HEK293 (cell line): ENCODE results near the gene INO80C.

Experiments used
- CTCF ChIP-seq: fragments of 450-650 bp; formaldehyde crosslinking; IDR thresholded peaks from 2 replicates; pipeline ENCODE4 v1.5.1; 2016; ENCODE audit warnings: missing biosample characterization, missing genetic modification characterization
- SALL2 ChIP-seq: fragments of 450-650 bp; formaldehyde crosslinking; IDR thresholded peaks from 2 replicates; pipeline ENCODE4 v1.5.0; 2017; ENCODE audit warnings: missing biosample characterization, mild to moderate bottlenecking, missing genetic modification characterization, borderline replicate concordance
- ZNF114 ChIP-seq: fragments of 450-650 bp; formaldehyde crosslinking; IDR thresholded peaks from 2 replicates; pipeline ENCODE4 v1.5.0; 2017; ENCODE audit warnings: missing biosample characterization, missing genetic modification characterization
- ZNF140 ChIP-seq: fragments of 450-650 bp; formaldehyde crosslinking; IDR thresholded peaks from 2 replicates; pipeline ENCODE4 v1.5.1; 2016; ENCODE audit warnings: missing biosample characterization, missing genetic modification characterization
- ZNF501 ChIP-seq: fragments of 450-650 bp; formaldehyde crosslinking; IDR thresholded peaks from 2 replicates; pipeline ENCODE4 v1.5.1; 2016; ENCODE audit warnings: missing biosample characterization, missing genetic modification characterization
- ZNF707 ChIP-seq: fragments of 450-650 bp; formaldehyde crosslinking; IDR thresholded peaks from 2 replicates; pipeline ENCODE4 v1.5.1; 2016; ENCODE audit warnings: missing biosample characterization, missing genetic modification characterization
- ZNF777 ChIP-seq: fragments of 450-650 bp; formaldehyde crosslinking; IDR thresholded peaks from 2 replicates; pipeline ENCODE4 v1.5.1; 2017; ENCODE audit warnings: missing biosample characterization, missing genetic modification characterization, borderline replicate concordance
- ZNF785 ChIP-seq: fragments of 450-650 bp; formaldehyde crosslinking; IDR thresholded peaks from 2 replicates; pipeline ENCODE4 v1.5.1; 2016; ENCODE audit warnings: missing biosample characterization, missing genetic modification characterization
- TF ChIP-seq, protein P1 (sequence below): fragments of 450-650 bp; formaldehyde crosslinking; IDR thresholded peaks from 2 replicates; pipeline ENCODE4 v1.5.1; 2016; ENCODE audit warnings: missing biosample characterization, missing genetic modification characterization
- TF ChIP-seq, protein P2 (sequence below): fragments of 450-650 bp; formaldehyde crosslinking; IDR thresholded peaks from 2 replicates; pipeline ENCODE4 v1.5.1; 2017; ENCODE audit warnings: missing biosample characterization, missing genetic modification characterization

GRCh38 chr18:35516351-35516750 lies 18.6 kb upstream of the INO80C start:
- no peak for TF ChIP-seq ZNF501 (tag by site-specific recombination)
- TF ChIP-seq ZNF140 (tag by site-specific recombination), result no peak
- TF ChIP-seq ZNF114, result no peak
- no peak for TF ChIP-seq CTCF (tag by site-specific recombination)
- no peak for TF ChIP-seq ZNF785 (tag by site-specific recombination)
- no peak for TF ChIP-seq ZNF777 (tag by site-specific recombination)
- TF ChIP-seq, protein P1, sequence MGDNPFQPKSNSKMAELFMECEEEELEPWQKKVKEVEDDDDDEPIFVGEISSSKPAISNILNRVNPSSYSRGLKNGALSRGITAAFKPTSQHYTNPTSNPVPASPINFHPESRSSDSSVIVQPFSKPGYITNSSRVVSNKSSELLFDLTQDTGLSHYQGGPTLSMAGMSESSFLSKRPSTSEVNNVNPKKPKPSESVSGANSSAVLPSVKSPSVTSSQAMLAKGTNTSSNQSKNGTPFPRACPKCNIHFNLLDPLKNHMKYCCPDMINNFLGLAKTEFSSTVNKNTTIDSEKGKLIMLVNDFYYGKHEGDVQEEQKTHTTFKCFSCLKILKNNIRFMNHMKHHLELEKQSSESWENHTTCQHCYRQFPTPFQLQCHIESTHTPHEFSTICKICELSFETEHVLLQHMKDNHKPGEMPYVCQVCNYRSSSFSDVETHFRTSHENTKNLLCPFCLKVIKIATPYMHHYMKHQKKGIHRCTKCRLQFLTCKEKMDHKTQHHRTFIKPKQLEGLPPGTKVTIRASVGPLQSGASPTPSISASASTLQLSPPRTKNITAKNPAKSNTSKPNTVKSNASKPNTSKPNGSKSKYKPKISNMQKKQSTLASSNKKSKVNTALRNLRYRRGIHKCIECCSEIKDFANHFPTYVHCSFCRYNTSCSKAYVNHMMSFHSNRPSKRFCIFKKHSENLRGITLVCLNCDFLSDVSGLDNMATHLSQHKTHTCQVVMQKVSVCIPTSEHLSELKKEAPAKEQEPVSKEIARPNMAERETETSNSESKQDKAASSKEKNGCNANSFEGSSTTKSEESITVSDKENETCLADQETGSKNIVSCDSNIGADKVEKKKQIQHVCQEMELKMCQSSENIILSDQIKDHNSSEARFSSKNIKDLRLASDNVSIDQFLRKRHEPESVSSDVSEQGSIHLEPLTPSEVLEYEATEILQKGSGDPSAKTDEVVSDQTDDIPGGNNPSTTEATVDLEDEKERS, result no peak
- TF ChIP-seq ZNF707, result no peak
- TF ChIP-seq, protein P2, sequence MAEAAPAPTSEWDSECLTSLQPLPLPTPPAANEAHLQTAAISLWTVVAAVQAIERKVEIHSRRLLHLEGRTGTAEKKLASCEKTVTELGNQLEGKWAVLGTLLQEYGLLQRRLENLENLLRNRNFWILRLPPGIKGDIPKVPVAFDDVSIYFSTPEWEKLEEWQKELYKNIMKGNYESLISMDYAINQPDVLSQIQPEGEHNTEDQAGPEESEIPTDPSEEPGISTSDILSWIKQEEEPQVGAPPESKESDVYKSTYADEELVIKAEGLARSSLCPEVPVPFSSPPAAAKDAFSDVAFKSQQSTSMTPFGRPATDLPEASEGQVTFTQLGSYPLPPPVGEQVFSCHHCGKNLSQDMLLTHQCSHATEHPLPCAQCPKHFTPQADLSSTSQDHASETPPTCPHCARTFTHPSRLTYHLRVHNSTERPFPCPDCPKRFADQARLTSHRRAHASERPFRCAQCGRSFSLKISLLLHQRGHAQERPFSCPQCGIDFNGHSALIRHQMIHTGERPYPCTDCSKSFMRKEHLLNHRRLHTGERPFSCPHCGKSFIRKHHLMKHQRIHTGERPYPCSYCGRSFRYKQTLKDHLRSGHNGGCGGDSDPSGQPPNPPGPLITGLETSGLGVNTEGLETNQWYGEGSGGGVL (tag by site-specific recombination), result no peak
- no peak for TF ChIP-seq SALL2 (tag by site-specific recombination)
